GM19372 (cell line): ENCODE data around the gene ADAMTS18.
A peak's percentile ranks its signal among the peaks of the same experiment; 100 is the strongest.

Source experiments
- ATAC-seq: cut with Tn5 transposase; IDR thresholded peaks from one replicate; pipeline ENCODE4 v1.9.1; 2021; ENCODE audit warnings: mild to moderate bottlenecking, low read depth, moderate library complexity; ENCODE audit not compliant: unreplicated experiment

ADAMTS18 gene

GRCh38 chr16:77238593-77238992, 196.2 kb downstream of the ADAMTS18 start:
- no peak for ATAC-seq

GRCh38 chr16:77236063-77236511, 198.7 kb downstream of the ADAMTS18 start:
- ATAC-seq: peak; percentile 99

GRCh38 chr16:77234611-77235010, 200.2 kb downstream of the ADAMTS18 start:
- ATAC-seq: no peak

- ATAC-seq: no peak
Observed at GRCh38 chr16:77233799-77234519, 200.9 kb downstream of the ADAMTS18 start.
